Parathyroid adenoma (tissue), 2 donors: Measurements from ENCODE around the gene CCSER2.

ENCODE experiments used
- H2AFZ ChIP-seq: fragments of 300-600 bp; sonication (generic); one replicate; pipeline ENCODE4 v1.7.0; 2017; ENCODE audit warnings: antibody characterized with exemption, mild to moderate bottlenecking
- H3K27ac ChIP-seq: fragments of 300-600 bp; sonication (generic); one replicate; pipeline ENCODE4 v1.7.0; 2017
- H3K27me3 ChIP-seq: fragments of 300-600 bp; sonication (generic); one replicate; pipeline ENCODE4 v1.7.0; 2017; ENCODE audit warnings: low read length; ENCODE audit not compliant: control insufficient read depth, insufficient read depth
- H3K36me3 ChIP-seq: fragments of 300-600 bp; sonication (generic); one replicate; pipeline ENCODE4 v1.7.0; 2017; ENCODE audit warnings: low read length; ENCODE audit not compliant: control insufficient read depth, insufficient read depth
- H3K4me1 ChIP-seq: fragments of 300-600 bp; sonication (generic); one replicate; pipeline ENCODE4 v1.7.0; 2017; ENCODE audit warnings: control low read depth
- H3K4me2 ChIP-seq: fragments of 300-600 bp; sonication (generic); one replicate; pipeline ENCODE4 v1.7.0; 2017; ENCODE audit warnings: low read length
- H3K4me3 ChIP-seq: fragments of 300-600 bp; sonication (generic); one replicate; pipeline ENCODE4 v1.7.0; 2017; ENCODE audit warnings: low read depth, low read length
- H3K79me2 ChIP-seq: fragments of 300-600 bp; sonication (generic); one replicate; pipeline ENCODE4 v1.7.0; 2017; ENCODE audit warnings: control low read depth
- H3K9ac ChIP-seq: fragments of 300-600 bp; sonication (generic); one replicate; pipeline ENCODE4 v1.7.0; 2017; ENCODE audit warnings: mild to moderate bottlenecking
- H3K9me3 ChIP-seq: fragments of 300-600 bp; sonication (generic); one replicate; pipeline ENCODE4 v1.7.0; 2017; ENCODE audit warnings: low read length; ENCODE audit not compliant: control insufficient read depth
- TF ChIP-seq, protein P1 (sequence below): fragments of 300-600 bp; sonication (generic); IDR thresholded peaks from one replicate; pipeline ENCODE4 v1.7.0; 2017; ENCODE audit warnings: antibody characterized with exemption, mild to moderate bottlenecking
- donor health status: primary hyperparathyroidism.

The CCSER2 gene

DNA sequence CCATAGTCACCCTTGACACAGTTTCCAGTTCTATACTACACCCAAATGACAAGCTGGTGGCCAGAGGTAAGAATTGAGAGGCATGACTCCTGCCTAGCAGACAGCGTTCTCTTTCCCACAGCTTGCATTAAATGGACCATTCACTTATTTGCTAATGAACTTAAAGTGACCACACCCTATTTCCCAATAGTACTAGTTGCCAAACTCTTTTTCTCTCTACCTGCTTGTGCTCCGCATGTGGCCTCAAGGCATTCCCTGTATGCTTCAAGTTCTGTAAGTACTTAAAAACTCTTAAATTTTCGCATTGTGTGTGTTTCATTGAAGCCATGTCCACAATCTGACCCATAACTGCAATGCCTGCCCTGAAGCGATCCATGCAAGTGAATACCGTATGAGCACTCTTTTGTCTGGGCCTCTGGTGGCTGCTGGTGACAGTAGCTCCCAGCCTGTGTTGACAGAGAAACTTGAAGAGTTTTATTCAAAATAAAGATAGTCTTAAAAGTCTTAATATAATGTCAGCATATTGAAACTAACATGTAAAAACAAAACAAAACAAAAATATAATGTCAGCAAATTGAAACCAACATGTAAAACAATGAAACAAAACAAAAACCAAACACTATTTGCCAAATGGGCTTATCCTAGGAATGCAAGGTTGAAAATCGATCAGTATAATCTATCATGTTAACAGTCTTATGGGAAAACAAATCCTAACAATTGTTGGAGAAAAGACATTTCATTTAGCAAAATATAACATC lies 73.6 kb downstream of the CCSER2 start:
- TF ChIP-seq, protein P1, sequence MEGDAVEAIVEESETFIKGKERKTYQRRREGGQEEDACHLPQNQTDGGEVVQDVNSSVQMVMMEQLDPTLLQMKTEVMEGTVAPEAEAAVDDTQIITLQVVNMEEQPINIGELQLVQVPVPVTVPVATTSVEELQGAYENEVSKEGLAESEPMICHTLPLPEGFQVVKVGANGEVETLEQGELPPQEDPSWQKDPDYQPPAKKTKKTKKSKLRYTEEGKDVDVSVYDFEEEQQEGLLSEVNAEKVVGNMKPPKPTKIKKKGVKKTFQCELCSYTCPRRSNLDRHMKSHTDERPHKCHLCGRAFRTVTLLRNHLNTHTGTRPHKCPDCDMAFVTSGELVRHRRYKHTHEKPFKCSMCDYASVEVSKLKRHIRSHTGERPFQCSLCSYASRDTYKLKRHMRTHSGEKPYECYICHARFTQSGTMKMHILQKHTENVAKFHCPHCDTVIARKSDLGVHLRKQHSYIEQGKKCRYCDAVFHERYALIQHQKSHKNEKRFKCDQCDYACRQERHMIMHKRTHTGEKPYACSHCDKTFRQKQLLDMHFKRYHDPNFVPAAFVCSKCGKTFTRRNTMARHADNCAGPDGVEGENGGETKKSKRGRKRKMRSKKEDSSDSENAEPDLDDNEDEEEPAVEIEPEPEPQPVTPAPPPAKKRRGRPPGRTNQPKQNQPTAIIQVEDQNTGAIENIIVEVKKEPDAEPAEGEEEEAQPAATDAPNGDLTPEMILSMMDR, result no peak
- Histone ChIP-seq H3K4me3 (no peak overlapping the region), H3K4me1 (peaks cover 8% of the 10 kb centered on the region), H3K4me2 (no peak overlapping the region), H3K9ac (no peak overlapping the region), H2AFZ (no peak overlapping the region), H3K9me3 (no peaks in the 10 kb centered on the region), H3K36me3 (no peaks in the 10 kb centered on the region), H3K27me3 (no peaks in the 10 kb centered on the region), H3K79me2 (peaks cover 38% of the 10 kb centered on the region), H3K27ac (no peak overlapping the region)

DNA sequence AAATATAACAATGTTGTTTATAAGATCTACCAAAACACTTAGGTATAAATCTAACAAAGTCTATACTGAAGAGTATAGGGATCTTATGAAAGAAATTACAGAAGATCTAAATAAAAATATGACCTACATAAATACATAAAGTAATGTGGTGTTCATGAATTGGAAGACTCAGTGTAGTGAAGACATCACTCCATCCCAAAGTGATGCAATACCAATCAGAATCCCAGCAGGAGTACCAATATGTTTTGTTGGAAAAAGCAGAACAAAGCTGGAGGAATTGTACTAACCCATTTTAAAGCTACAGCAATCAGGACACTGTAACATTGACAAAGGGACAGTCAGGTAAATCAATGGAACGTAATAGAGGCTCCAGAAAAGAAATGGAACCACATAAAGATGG lies 76.4 kb downstream of the CCSER2 start:
- H3K4me2 ChIP-seq, result no peak overlapping the region
- H3K9ac ChIP-seq, result no peak overlapping the region
- H3K4me1 ChIP-seq, result peaks cover 12% of the 10 kb centered on the region
- H3K27ac ChIP-seq, result no peak overlapping the region
- TF ChIP-seq, protein P1, result no peak
- no peaks in the 10 kb centered on the region for H3K36me3 ChIP-seq
- H3K27me3 ChIP-seq, result no peaks in the 10 kb centered on the region
- no peaks in the 10 kb centered on the region for H3K9me3 ChIP-seq
- no peak overlapping the region for H2AFZ ChIP-seq
- H3K79me2 ChIP-seq, result peaks cover 39% of the 10 kb centered on the region
- H3K4me3 ChIP-seq, result no peak overlapping the region

DNA sequence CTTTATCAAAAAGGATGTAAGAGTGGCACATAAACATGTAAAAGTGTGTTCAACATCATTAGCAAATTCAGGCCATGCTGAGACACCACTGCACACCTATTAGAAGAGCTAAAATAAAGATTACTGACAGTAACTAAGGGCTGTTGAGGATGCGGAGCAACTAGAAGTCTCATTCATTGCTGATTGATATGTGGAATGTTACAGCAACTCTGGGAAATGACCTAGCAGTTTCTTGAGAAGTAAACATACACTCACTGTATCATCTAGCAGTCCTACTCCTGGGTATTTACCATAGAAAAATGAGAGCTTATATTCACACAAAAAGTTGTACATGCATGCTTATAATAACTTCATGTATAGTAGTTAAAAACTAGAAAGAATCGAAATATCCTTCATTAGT lies 77.3 kb downstream of the CCSER2 start:
- TF ChIP-seq, protein P1, result no peak
- H3K4me2 ChIP-seq, result no peak overlapping the region
- H3K4me1 ChIP-seq, result peaks cover 12% of the 10 kb centered on the region
- H3K9me3 ChIP-seq, result no peaks in the 10 kb centered on the region
- H3K79me2 ChIP-seq, result peaks cover 36% of the 10 kb centered on the region
- H2AFZ ChIP-seq, result no peak overlapping the region
- no peaks in the 10 kb centered on the region for H3K27me3 ChIP-seq
- H3K4me3 ChIP-seq, result no peak overlapping the region
- H3K9ac ChIP-seq, result no peak overlapping the region
- no peaks in the 10 kb centered on the region for H3K36me3 ChIP-seq
- H3K27ac ChIP-seq, result no peak overlapping the region

DNA sequence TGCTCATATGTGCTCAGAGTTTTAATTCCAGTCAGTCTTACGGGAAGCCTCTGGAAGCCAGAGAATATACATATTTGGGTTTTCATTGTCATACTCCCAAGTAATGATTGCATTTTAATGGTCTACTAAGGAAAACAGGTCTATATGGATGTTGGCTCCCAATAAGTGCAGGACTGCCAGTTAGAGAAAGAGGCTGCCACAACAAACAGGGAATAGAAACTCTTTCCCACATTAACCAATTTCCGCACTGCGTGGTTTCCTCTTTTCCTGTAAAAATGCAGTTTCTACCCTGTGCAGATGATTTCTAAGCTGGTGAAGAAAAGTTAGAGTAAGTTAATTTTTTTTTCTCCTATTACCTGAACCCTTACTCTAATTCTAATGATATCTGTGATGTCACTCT lies 78.2 kb downstream of the CCSER2 start:
- Histone ChIP-seq H3K9me3 (no peaks in the 10 kb centered on the region), H3K4me1 (peaks cover 12% of the 10 kb centered on the region), H3K27ac (no peak overlapping the region), H3K36me3 (no peaks in the 10 kb centered on the region), H2AFZ (no peak overlapping the region), H3K27me3 (no peaks in the 10 kb centered on the region), H3K79me2 (peaks cover 42% of the 10 kb centered on the region), H3K4me2 (no peak overlapping the region), H3K9ac (no peak overlapping the region), H3K4me3 (no peak overlapping the region)
- TF ChIP-seq, protein P1, result no peak
